BLaER1 (cell line): ENCODE measurements around the gene FOXP4.
A peak's percentile ranks its signal among the peaks of the same experiment; 100 is the strongest.
"Not testable (repeated sequence)": the region's sequence is repeated elsewhere in the genome, so short reads cannot be mapped to it uniquely, and the experiment has no call there.

Experiments used
- H3K27ac ChIP-seq: shearing (Covaris generic); formaldehyde crosslinking; 2 replicates; pipeline ENCODE4 v1.8.1; 2022
- H3K27me3 ChIP-seq: shearing (Covaris generic); formaldehyde crosslinking; 2 replicates; pipeline ENCODE4 v1.8.1; 2022
- H3K36me3 ChIP-seq: shearing (Covaris generic); formaldehyde crosslinking; 2 replicates; pipeline ENCODE4 v1.8.1; 2022
- H3K4me1 ChIP-seq: shearing (Covaris generic); formaldehyde crosslinking; 2 replicates; pipeline ENCODE4 v1.8.1; 2022
- H3K4me2 ChIP-seq: shearing (Covaris generic); formaldehyde crosslinking; 2 replicates; pipeline ENCODE4 v1.8.1; 2022
- H3K4me3 ChIP-seq: shearing (Covaris generic); formaldehyde crosslinking; 2 replicates; pipeline ENCODE4 v1.8.1; 2022
- H3K9ac ChIP-seq: shearing (Covaris generic); formaldehyde crosslinking; 2 replicates; pipeline ENCODE4 v1.8.1; 2022
- H3K9me3 ChIP-seq: shearing (Covaris generic); formaldehyde crosslinking; 2 replicates; pipeline ENCODE4 v1.8.1; 2022
- H4K20me1 ChIP-seq: shearing (Covaris generic); formaldehyde crosslinking; 2 replicates; pipeline ENCODE4 v1.8.1; 2022
- Cebpa-rat ChIP-seq: shearing (Covaris generic); IDR thresholded peaks from 2 replicates; pipeline ENCODE4 v1.8.1; 2022

FOXP4 gene

DNA sequence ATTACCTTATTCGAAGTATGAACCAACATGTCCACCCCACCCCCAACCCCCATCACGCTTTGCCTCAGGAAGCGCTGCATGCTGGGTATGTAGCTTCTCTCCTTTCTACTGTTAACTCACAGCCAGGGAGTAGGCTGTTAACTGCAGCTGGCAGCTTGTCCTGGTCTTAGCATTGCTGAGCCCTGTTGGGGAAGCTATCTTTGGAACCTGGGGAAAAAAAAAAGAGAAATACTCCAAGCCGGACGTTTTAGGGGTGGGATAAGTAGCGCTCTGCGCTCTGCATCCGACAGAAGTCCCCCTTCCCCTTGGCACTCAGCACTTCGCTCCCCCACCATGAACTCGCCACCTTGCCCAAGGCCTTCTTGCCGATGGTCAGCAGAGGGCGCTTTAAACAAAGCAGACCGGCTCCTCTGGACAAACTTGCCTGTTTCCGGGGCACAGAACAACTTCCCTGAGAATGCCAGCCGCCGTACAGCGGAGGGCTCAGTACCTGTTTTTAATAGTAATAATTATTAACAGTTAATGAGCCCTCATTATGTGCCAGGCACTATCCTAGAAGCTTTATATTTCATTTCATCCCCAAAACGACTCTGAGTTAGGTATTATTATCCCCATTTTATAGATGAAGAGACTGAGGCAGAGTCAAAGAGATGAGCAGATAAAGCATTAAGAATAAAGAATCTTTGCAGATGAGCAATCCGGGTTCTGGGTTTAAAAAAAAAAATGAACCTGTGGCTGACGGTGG lies 56.9 kb downstream of the FOXP4 start:
- no peak overlapping the region for H3K4me3 ChIP-seq
- no peaks in the 10 kb centered on the region for H4K20me1 ChIP-seq
- H3K27ac ChIP-seq: peak overlapping the region; percentile 48; the same call in 1 of the 2 replicates
- peak overlapping the region; percentile 89 for H3K4me2 ChIP-seq
- no peaks in the 10 kb centered on the region for H3K36me3 ChIP-seq
- no peak for TF ChIP-seq Cebpa-rat
- H3K9me3 ChIP-seq: no peaks in the 10 kb centered on the region
- H3K9ac ChIP-seq: peak overlapping the region; percentile 46; the same call in 1 of the 2 replicates
- no peaks in the 10 kb centered on the region for H3K27me3 ChIP-seq
- H3K4me1 ChIP-seq: peaks cover 74% of the 10 kb centered on the region

GRCh38 chr6:41604006-41604405 lies 57.8 kb downstream of the FOXP4 start:
- Histone ChIP-seq H3K27ac (peak overlapping the region; percentile 46), H3K27me3 (no peaks in the 10 kb centered on the region), H3K4me3 (no peak overlapping the region), H3K9ac (no peak overlapping the region), H3K36me3 (no peaks in the 10 kb centered on the region), H3K4me1 (peaks cover 64% of the 10 kb centered on the region), H4K20me1 (no peaks in the 10 kb centered on the region), H3K4me2 (no peak overlapping the region; the same call in 1 of the 2 replicates), H3K9me3 (no peaks in the 10 kb centered on the region)
- no peak for TF ChIP-seq Cebpa-rat

- no peaks in the 10 kb centered on the region for H3K9me3 ChIP-seq
- no peak for TF ChIP-seq Cebpa-rat
- H3K4me2 ChIP-seq: no peak overlapping the region
- H4K20me1 ChIP-seq: no peaks in the 10 kb centered on the region
- H3K4me1 ChIP-seq: peaks cover 48% of the 10 kb centered on the region
- no peak overlapping the region for H3K4me3 ChIP-seq
- H3K27me3 ChIP-seq: no peaks in the 10 kb centered on the region
- no peaks in the 10 kb centered on the region for H3K36me3 ChIP-seq
- H3K9ac ChIP-seq: no peak overlapping the region
- H3K27ac ChIP-seq: no peak overlapping the region
Measured at GRCh38 chr6:41605649-41606048, 59.5 kb downstream of the FOXP4 start.

- H3K27me3 ChIP-seq: no peaks in the 10 kb centered on the region
- H3K4me3 ChIP-seq: no peak overlapping the region
- no peaks in the 10 kb centered on the region for H4K20me1 ChIP-seq
- TF ChIP-seq Cebpa-rat: no peak
- no peak overlapping the region for H3K9ac ChIP-seq
- no peak overlapping the region for H3K4me2 ChIP-seq
- H3K27ac ChIP-seq: no peak overlapping the region
- no peaks in the 10 kb centered on the region for H3K9me3 ChIP-seq
- H3K4me1 ChIP-seq: peaks cover 34% of the 10 kb centered on the region
- no peaks in the 10 kb centered on the region for H3K36me3 ChIP-seq
Measured at GRCh38 chr6:41607036-41607435, 60.9 kb downstream of the FOXP4 start.

GRCh38 chr6:41607736-41608135 lies 61.6 kb downstream of the FOXP4 start:
- Histone ChIP-seq H3K27me3 (no peaks in the 10 kb centered on the region), H3K27ac (no peak overlapping the region), H3K4me1 (peaks cover 27% of the 10 kb centered on the region), H3K9me3 (peaks cover 6% of the 10 kb centered on the region; the same call in 1 of the 2 replicates), H3K4me2 (no peak overlapping the region), H3K36me3 (no peaks in the 10 kb centered on the region), H3K4me3 (no peak overlapping the region), H4K20me1 (no peaks in the 10 kb centered on the region), H3K9ac (no peak overlapping the region)
- no peak for TF ChIP-seq Cebpa-rat

GRCh38 chr6:41608443-41609151 lies 62.4 kb downstream of the FOXP4 start:
- Histone ChIP-seq H3K4me2 (no peak overlapping the region), H3K9me3 (peaks cover 13% of the 10 kb centered on the region; the same call in 1 of the 2 replicates), H4K20me1 (no peaks in the 10 kb centered on the region), H3K36me3 (no peaks in the 10 kb centered on the region), H3K9ac (no peak overlapping the region), H3K4me1 (peaks cover 20% of the 10 kb centered on the region), H3K27ac (0 out of 2 replicates have a peak overlapping the region, but pooled peaks have one; percentile 12), H3K27me3 (no peaks in the 10 kb centered on the region), H3K4me3 (no peak overlapping the region)
- TF ChIP-seq Cebpa-rat: no peak

DNA sequence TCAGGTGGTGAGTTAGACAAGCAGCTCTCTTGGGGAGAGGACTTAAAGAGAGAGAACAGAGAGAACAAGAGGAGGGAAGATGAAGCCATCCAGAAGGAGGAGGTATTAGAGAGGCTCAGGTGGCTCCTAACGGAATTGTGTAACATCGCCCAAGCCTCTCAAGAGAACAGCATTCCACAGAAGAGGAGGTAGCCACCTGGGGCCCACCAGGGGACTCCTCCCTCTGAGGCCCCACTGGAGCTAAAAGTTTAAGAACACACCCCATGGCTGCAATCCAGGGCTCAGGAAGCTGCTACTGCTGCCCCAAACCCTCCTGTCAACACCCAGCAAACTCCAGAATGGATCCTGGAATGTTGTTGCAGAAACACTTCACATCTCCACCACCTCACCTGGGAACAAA lies 68.5 kb downstream of the FOXP4 start:
- no peak overlapping the region for H3K4me3 ChIP-seq
- no peaks in the 10 kb centered on the region for H3K36me3 ChIP-seq
- no peak overlapping the region for H3K27ac ChIP-seq
- H3K4me2 ChIP-seq: no peak overlapping the region
- no peaks in the 10 kb centered on the region for H3K27me3 ChIP-seq
- H3K9me3 ChIP-seq: peaks cover 21% of the 10 kb centered on the region; the same call in 1 of the 2 replicates
- no peak overlapping the region for H3K9ac ChIP-seq
- TF ChIP-seq Cebpa-rat: no peak
- H3K4me1 ChIP-seq: peaks cover 20% of the 10 kb centered on the region
- no peaks in the 10 kb centered on the region for H4K20me1 ChIP-seq

DNA sequence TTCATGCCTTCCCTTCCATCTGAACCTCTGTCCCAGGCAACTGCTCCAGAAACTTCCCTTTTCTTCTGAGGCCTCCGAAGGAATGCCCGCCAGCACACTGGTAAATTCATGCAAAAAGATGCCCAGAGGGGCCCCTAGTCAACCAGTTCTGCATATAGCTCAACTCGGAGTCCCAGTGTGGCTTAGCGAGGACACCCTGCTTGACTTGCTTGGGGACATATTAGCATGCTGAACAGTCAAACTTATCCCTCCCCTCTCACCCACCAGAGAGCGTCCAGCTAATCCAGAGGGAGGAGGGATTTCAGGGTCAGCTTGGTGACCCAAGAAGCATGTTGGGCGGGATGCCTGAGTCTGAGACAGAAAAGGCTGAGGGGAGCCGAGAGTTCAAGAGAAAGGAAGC lies 69.1 kb downstream of the FOXP4 start:
- Histone ChIP-seq H3K4me3 (no peak overlapping the region), H3K4me2 (no peak overlapping the region), H3K27me3 (no peaks in the 10 kb centered on the region), H3K9me3 (peaks cover 25% of the 10 kb centered on the region), H4K20me1 (no peaks in the 10 kb centered on the region), H3K27ac (no peak overlapping the region), H3K9ac (no peak overlapping the region), H3K4me1 (peaks cover 20% of the 10 kb centered on the region), H3K36me3 (no peaks in the 10 kb centered on the region)
- no peak for TF ChIP-seq Cebpa-rat

DNA sequence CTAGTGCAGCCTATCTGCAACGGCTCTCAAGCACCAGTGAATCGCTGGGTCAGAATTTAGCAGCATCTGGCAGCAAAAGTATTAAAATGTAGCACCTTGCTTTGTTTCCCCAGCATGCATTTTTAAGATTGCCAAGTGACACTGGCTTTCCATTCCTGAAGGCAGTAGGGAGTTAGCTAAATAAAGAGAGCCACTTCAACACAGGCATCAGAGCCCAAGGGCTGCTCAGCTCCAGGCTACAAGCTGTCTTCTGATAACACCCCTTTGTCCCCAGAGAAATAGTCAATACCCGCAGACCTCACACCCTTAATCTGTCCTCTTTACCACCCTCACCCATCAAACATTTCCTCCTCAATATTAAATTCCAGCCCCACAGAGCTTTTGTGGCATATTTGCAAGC lies 72.4 kb downstream of the FOXP4 start:
- TF ChIP-seq Cebpa-rat: no peak
- Histone ChIP-seq H3K4me1 (peaks cover 38% of the 10 kb centered on the region), H4K20me1 (no peaks in the 10 kb centered on the region), H3K27ac (peak overlapping the region; percentile 67), H3K9me3 (peaks cover 32% of the 10 kb centered on the region), H3K4me2 (peak overlapping the region; percentile 54), H3K9ac (peak overlapping the region; percentile 25; the same call in 1 of the 2 replicates), H3K27me3 (no peaks in the 10 kb centered on the region), H3K36me3 (no peaks in the 10 kb centered on the region), H3K4me3 (no peak overlapping the region)

- H3K4me3 ChIP-seq, H3K27ac ChIP-seq, H3K9ac ChIP-seq, H3K27me3 ChIP-seq, H3K36me3 ChIP-seq, H4K20me1 ChIP-seq: not testable (repeated sequence)
- Histone ChIP-seq H3K4me2 (peak overlapping the region; percentile 54), H3K4me1 (peaks cover 44% of the 10 kb centered on the region), H3K9me3 (peaks cover 29% of the 10 kb centered on the region)
Measured at GRCh38 chr6:41619193-41619592, 73.0 kb downstream of the FOXP4 start.
